A549 (cell line): Measurements from ENCODE around the gene STK35.

Experiments
- BHLHE40 ChIP-seq: IDR thresholded peaks from 2 replicates; pipeline ENCODE4 v1.6.1; 2012; ENCODE audit warnings: low read depth, low read length, inconsistent platforms
- CTCF ChIP-seq: fragments of >200 bp; sonication (Bioruptor Twin); formaldehyde crosslinking; IDR thresholded peaks from 3 replicates; pipeline ENCODE4 v1.5.1; 2016
- JUNB ChIP-seq: fragments of >200 bp; sonication (Bioruptor Twin); formaldehyde crosslinking; IDR thresholded peaks from 2 replicates; pipeline ENCODE4 v1.6.1; 2016
- MAX ChIP-seq: IDR thresholded peaks from 2 replicates; pipeline ENCODE4 v1.6.1; 2012
- SREBF2 ChIP-seq: fragments of 450-650 bp; IDR thresholded peaks from 2 replicates; pipeline ENCODE4 v1.6.1; 2014; ENCODE audit warnings: mild to moderate bottlenecking, moderate library complexity
- USF2 ChIP-seq: fragments of 450-650 bp; IDR thresholded peaks from 2 replicates; pipeline ENCODE4 v1.6.1; 2014; ENCODE audit warnings: antibody characterized with exemption

- TF ChIP-seq JUNB, result no peak
- TF ChIP-seq SREBF2, result no peak
- no peak for TF ChIP-seq MAX
- no peak for TF ChIP-seq BHLHE40
- TF ChIP-seq USF2, result no peak
- TF ChIP-seq CTCF, result no peak
Measured at GRCh38 chr20:2093883-2094282, 7.7 kb upstream of the STK35 start.
